ENCODE data around the gene SPI1. TPM values are rescaled to one million over a fixed set of nuclear protein-coding genes. Genes with fewer than 3 reads are reported as not detected.

SPI1 gene
- total RNA-seq, 1 experiment from 2014 or later: 0.31 TPM

GRCh38 chr11:47359162-47359561 lies 19.2 kb downstream of the SPI1 start:
- H3K27me3 ChIP-seq (ENCODE audit: control insufficient read depth, insufficient read depth, low read length): no peaks in the 10 kb centered on the region
- no peaks in the 10 kb centered on the region for H3K9me3 ChIP-seq (ENCODE audit: control insufficient read depth, insufficient read depth, low read depth, low read length)
- in situ Hi-C loops (cut with HindIII; ENCODE audit: low pct_unique_long_range_greater_than_20kb, low sequenced_read_pairs) (no loop called here), intact Hi-C loops (cut with micrococcal nuclease; ENCODE audit: unreplicated experiment) (loop anchor here (10.0 kb wide), 2 partner anchors 104 to 184 kb away; partner anchors contain the start of genes ARFGAP2 and NR1H3)
- ChIA-PET CTCF (no interaction called here), POLR2A (interaction anchor here (0.6 kb wide), 1 partner anchor 389 kb away, joined by 3 read pairs; no protein-coding TSS in a partner anchor)
- TF ChIP-seq TCF7L2 (IDR thresholded peaks at IDR 0.05; ENCODE audit: low read depth, low read length) (no peak), SIN3A (IDR thresholded peaks at IDR 0.05; ENCODE audit: borderline replicate concordance, insufficient read depth, low read depth, low read length) (no peak), CTCF (IDR thresholded peaks at IDR 0.05) (no peak), POLR2AphosphoS5 (IDR thresholded peaks at IDR 0.05; ENCODE audit: low read depth, low read length) (no peak), REST (IDR thresholded peaks at IDR 0.05; ENCODE audit: insufficient read depth in 1 of 2, low read depth in 2 of 2, low read length in 1 of 2) (no peak)
- ATAC-seq (no peak), DNase-seq (ENCODE audit: low read depth, low spot score) (no peak)
- BruUV-seq (replicated peaks): no TSS peak
- no peaks in the 10 kb centered on the region for H3K4me1 ChIP-seq (ENCODE audit: control insufficient read depth, insufficient read depth, low read length)
- H3K27ac ChIP-seq (ENCODE audit: low read length): no peak overlapping the region
- no peak overlapping the region for H3K4me3 ChIP-seq (ENCODE audit: low read depth in 2 of 2, low read length in 2 of 2)
- no peaks in the 10 kb centered on the region for H3K36me3 ChIP-seq (ENCODE audit: control insufficient read depth, insufficient read depth, low read length)

GRCh38 chr11:47358731-47359051 lies 19.7 kb downstream of the SPI1 start:
- BruUV-seq (replicated peaks): no TSS peak
- in situ Hi-C loops (cut with HindIII; ENCODE audit: low pct_unique_long_range_greater_than_20kb, low sequenced_read_pairs) (no loop called here), intact Hi-C loops (cut with micrococcal nuclease; ENCODE audit: unreplicated experiment) (loop anchor here (10.0 kb wide), 2 partner anchors 104 to 184 kb away; partner anchors contain the start of genes ARFGAP2 and NR1H3)
- Histone ChIP-seq H3K27ac (ENCODE audit: low read length) (no peak overlapping the region), H3K4me3 (ENCODE audit: low read depth in 2 of 2, low read length in 2 of 2) (no peak overlapping the region), H3K9me3 (ENCODE audit: control insufficient read depth, insufficient read depth, low read depth, low read length) (no peaks in the 10 kb centered on the region), H3K4me1 (ENCODE audit: control insufficient read depth, insufficient read depth, low read length) (no peaks in the 10 kb centered on the region), H3K36me3 (ENCODE audit: control insufficient read depth, insufficient read depth, low read length) (no peaks in the 10 kb centered on the region), H3K27me3 (ENCODE audit: control insufficient read depth, insufficient read depth, low read length) (no peaks in the 10 kb centered on the region)
- DNase-seq (ENCODE audit: low read depth, low spot score): no peak
- TF ChIP-seq POLR2AphosphoS5 (IDR thresholded peaks at IDR 0.05; ENCODE audit: low read depth, low read length): no peak
- TF ChIP-seq SIN3A (IDR thresholded peaks at IDR 0.05; ENCODE audit: borderline replicate concordance, insufficient read depth, low read depth, low read length): no peak
- TF ChIP-seq REST (IDR thresholded peaks at IDR 0.05; ENCODE audit: insufficient read depth in 1 of 2, low read depth in 2 of 2, low read length in 1 of 2): no peak
- TF ChIP-seq CTCF (IDR thresholded peaks at IDR 0.05): no peak
- no peak for TF ChIP-seq TCF7L2 (IDR thresholded peaks at IDR 0.05; ENCODE audit: low read depth, low read length)
- ChIA-PET CTCF (no interaction called here), POLR2A (no interaction called here)
- no peak for ATAC-seq
